ENCODE results near the gene COL25A1.
A peak's percentile ranks its signal among the peaks of the same experiment; 100 is the strongest.
"Not testable (repeated sequence)": the region's sequence is repeated elsewhere in the genome, so short reads cannot be mapped to it uniquely, and the experiment has no call there.

COL25A1 gene

DNA sequence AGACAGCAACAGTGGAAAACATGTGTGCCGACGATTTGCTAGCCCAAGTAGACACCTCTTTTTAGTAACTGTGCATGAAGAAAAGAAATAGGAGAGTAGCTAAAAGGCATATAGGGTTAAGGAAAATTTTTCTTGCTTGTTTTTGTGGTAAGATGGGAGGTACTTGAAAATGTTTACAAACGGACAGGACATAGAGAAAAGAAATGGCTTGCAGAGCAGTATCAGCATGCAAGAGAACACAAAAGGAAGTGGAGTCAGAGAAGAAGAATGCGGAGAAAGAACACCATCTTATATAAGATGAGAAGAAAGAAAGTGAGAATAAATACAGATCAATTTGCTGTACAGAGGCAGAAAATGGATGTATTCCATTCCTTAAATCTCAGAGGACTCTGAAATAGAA, 275.9 kb downstream of the COL25A1 start:
- no peak for DNase-seq (ENCODE audit: low read depth, low spot score)
- H3K27ac ChIP-seq: no peak overlapping the region

- H3K27ac ChIP-seq: no peak overlapping the region
- DNase-seq (ENCODE audit: low read depth, low spot score): no peak
Measured at GRCh38 chr4:109025471-109026076, 276.9 kb downstream of the COL25A1 start.

- DNase-seq (ENCODE audit: low read depth, low spot score): no peak
- H3K27ac ChIP-seq: no peak overlapping the region
Measured at GRCh38 chr4:109022961-109023360, 279.5 kb downstream of the COL25A1 start.

DNA sequence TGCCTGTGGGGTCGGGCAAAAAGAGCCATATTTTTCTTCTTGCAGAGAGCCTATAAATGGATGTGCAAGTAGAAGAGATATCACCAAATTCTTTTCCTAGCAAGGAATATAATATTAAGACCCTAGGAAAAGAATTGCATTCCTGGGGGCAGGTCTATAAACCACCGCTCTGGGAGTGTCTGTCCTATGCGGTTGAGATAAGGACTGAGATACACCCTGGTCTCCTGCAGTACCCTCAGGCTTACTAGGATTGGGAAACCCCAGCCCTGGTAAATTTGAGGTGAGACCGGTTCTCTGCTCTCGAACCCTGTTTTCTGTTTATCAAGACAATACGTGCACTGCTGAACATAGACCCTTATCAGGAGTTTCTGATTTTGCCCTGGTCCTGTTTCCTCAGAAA, 280.8 kb downstream of the COL25A1 start:
- not testable (repeated sequence) for DNase-seq (ENCODE audit: low read depth, low spot score); H3K27ac ChIP-seq

DNA sequence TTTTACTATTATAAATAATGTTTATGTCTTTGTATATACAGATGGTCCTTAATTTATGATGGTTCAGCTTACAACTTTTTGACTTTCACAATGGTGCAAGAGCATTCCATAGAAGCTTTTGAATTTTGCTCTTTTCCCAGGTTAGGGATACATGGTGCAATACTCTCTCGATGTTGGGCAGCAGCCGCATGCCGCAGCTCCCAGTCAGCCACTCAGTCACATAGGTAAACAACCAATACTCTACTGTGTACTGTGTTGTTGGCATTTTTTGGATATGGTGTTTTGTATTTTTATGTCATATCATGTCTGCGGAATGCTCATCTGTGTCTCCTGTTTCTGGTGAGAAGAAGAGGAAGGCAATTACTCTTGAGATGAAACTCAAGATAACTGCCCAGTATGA, 281.6 kb downstream of the COL25A1 start:
- no peak for DNase-seq (ENCODE audit: low read depth, low spot score)
- H3K27ac ChIP-seq: no peak overlapping the region

DNA sequence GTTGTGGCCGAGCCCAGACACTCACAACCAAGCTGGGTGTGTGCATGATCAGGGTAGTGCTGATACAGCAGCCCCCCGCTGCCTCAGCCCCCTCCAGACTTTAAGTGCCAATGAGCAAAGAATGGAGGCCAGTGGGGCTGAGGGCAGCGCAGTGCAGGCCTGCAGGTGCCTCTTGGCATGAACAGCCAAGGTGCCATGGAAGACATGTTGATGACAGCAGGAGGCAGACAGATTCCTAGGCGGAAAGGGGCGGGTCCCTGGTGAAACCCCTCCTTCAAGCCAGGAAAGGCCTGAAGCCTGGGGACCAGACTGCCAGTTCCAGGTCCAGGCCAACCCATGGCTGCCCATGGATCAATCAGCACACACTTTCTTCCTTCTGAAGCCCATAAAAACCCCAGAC, 286.3 kb downstream of the COL25A1 start:
- no peak for DNase-seq (ENCODE audit: low read depth, low spot score)

GRCh38 chr4:109015413-109015810, 287.0 kb downstream of the COL25A1 start:
- no peak overlapping the region for H3K27ac ChIP-seq
- DNase-seq (ENCODE audit: low read depth, low spot score): no peak

More for the DNA sequence above, 286.3 kb downstream of the COL25A1 start:
- H3K27ac ChIP-seq: no peak overlapping the region

DNA sequence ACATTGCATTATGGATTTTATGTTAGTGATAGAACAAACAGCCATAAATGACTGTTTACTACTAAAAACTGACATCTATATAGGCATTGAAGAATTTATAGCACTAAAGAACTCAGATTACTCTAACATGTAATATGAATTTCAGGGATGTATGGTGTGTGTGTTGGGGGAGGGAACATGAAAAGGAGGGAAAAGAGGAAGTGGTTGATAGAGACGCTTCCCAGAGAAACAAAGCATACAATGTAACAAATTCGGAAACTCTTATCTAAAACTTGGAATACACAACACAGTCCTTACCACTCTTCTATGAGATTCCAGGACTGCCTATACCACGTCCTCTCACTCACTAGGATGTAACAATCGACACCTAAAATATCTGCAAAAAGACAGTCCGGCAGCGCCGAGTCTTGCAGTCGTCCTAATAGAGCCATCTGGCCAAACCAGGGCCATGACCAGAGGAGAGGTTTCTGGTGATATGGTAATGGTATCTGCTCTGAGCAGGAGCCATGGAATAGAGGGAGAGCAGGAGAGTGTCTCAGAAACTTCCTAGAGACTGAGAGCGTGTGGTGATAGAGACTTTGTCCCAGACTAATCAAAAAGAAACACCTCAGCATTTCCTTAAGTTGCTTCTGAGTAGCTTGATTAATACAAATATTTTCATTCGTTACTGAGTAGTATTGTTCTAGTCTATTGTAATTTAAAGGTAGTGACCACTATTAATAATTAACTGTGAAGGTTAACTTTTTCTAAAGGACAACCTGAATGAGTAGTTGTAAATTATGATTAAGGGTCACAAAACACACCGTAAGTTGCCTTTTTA, 287.7 kb downstream of the COL25A1 start:
- no peak overlapping the region for H3K27ac ChIP-seq
- no peak for DNase-seq (ENCODE audit: low read depth, low spot score)

DNA sequence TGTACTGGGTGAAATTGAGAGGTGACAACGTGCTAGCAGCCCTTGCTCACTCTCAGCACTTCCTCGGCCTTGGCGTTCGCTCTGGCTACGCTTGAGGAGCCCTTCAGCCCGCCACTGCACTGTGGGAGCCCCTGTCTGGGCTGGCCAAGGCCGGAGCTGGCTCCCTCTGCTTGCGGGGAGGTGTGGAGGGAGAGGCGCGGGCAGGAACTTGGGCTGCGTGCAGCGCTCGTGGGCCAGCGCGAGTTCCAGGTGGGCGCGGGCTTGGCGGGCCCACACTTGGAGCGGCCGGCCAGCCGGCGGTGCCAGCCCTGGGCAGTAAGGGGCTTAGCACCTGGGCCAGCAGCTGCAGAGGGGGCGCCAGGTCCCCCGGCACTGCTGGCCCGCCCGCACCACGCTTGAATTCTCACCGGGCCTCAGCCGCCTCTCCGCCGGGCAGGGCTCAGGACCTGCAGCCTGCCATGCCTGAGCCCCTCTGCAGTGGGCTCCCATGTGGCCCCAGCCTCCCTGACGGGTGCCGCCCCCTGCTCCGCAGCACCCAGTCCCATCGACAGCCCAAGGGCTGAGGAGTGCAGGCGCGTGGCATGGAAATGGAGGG, 290.1 kb downstream of the COL25A1 start:
- H3K27ac ChIP-seq: no peak overlapping the region
- no peak for DNase-seq (ENCODE audit: low read depth, low spot score)

DNA sequence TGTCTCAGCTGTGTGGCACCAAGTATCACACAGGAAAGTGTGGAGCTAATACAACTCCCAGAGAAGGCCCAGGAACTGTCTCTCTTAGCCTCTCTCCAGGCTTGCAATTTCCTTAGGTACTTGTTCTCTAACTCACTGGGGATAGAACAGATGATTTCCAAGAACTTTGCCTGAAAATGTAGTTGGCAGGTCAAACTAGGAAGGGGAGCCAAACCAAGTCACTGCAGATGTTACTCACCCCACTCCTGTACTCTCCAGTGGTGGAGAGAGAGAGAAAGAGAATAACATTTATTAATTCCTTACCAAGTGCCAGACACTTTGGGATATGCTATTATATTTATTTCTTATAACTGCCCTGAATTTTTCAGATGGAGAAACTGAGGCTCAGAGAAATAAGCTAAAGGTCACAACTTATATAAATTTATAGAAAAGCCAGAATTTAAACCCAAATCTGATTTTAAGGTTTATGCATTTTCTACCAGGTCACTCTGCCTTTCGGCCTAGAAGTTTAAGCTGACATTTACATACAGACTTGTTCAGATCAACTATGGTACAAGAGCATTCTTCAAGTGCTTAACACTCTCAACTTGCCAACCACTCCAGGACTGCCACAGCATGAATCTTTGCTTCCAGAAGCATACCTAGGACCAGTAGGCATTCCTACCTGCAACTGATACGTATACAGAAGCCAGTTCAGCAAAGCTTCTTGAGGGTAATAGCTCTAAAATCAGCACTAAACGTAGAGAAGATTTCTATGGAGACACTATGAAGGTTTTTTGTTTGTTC, 291.0 kb downstream of the COL25A1 start:
- DNase-seq (ENCODE audit: low read depth, low spot score): no peak
- no peak overlapping the region for H3K27ac ChIP-seq

DNA sequence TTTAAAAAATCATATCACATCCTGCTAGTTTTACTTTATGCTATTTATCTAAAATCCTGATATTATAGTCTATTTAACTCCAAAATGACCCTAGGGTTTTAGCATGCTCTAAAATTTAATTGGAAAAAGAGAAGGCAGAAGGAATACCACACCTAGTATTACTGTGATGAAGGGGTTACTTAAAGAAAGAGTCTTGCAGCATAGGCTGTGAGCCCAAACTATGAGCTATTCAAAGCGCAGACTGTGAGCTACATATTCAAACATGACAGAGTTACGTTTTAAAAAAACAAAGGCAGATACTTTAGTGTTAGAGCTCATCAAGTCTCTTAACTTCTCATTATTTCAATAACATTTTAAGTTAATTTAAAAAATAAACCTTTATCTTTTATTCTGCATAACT, 291.9 kb downstream of the COL25A1 start:
- no peak for DNase-seq (ENCODE audit: low read depth, low spot score)
- H3K27ac ChIP-seq: no peak overlapping the region

- peak; percentile 72 for DNase-seq (ENCODE audit: low read depth, low spot score)
- H3K27ac ChIP-seq: peak overlapping the region; percentile 7
Measured at GRCh38 chr4:109009909-109010308, 292.5 kb downstream of the COL25A1 start.

DNA sequence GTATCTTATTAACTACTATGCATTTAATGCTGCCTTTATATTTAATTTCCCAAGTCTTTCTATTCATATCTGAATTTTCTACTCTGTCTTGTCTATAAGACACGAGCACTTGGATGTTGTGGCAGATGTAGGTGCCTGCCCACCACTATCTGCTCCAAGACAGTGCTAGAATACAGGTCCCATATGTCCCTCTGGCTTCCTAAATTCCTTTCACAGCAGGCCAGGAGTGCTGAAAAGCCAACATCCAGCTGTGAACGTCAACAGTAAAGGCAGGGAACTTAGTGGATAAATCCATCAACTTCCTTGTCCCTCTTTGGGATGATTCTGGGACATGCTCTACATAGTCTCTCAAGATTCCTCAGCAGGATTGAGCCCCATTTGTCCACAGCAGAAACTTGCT, 294.5 kb downstream of the COL25A1 start:
- DNase-seq (ENCODE audit: low read depth, low spot score): no peak

DNA sequence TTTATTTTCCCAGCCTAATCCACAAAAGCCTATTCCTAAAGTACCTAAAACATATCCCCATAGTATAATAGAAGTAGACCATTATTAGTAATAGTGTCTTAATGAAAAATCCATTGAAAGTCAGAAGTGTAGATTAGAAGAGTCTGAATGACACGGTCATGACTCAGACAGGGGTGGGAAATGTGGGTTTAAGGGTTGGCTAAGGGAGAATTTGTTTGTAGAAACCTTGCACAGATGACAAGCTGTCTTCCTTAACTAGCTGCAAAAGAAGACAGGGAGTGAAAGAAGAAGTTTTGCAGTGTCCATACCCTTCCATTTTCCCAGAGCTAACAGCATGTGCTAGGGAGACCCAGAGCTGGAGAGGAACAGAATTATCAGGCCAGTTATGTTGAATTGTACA, 296.9 kb downstream of the COL25A1 start:
- H3K27ac ChIP-seq: no peak overlapping the region
- DNase-seq (ENCODE audit: low read depth, low spot score): peak; percentile 37

More for the DNA sequence above, 294.5 kb downstream of the COL25A1 start:
- no peak overlapping the region for H3K27ac ChIP-seq

- no peak for DNase-seq (ENCODE audit: low read depth, low spot score)
- H3K27ac ChIP-seq: no peak overlapping the region
Measured at GRCh38 chr4:109004418-109004817, 298.0 kb downstream of the COL25A1 start.

GRCh38 chr4:109003964-109004363, 298.5 kb downstream of the COL25A1 start:
- DNase-seq (ENCODE audit: low read depth, low spot score): no peak

GRCh38 chr4:108991551-108992328, 310.7 kb downstream of the COL25A1 start:
- DNase-seq (ENCODE audit: low read depth, low spot score): no peak
- no peak overlapping the region for H3K27ac ChIP-seq

More at GRCh38 chr4:109003964-109004363, 298.5 kb downstream of the COL25A1 start:
- no peak overlapping the region for H3K27ac ChIP-seq

DNA sequence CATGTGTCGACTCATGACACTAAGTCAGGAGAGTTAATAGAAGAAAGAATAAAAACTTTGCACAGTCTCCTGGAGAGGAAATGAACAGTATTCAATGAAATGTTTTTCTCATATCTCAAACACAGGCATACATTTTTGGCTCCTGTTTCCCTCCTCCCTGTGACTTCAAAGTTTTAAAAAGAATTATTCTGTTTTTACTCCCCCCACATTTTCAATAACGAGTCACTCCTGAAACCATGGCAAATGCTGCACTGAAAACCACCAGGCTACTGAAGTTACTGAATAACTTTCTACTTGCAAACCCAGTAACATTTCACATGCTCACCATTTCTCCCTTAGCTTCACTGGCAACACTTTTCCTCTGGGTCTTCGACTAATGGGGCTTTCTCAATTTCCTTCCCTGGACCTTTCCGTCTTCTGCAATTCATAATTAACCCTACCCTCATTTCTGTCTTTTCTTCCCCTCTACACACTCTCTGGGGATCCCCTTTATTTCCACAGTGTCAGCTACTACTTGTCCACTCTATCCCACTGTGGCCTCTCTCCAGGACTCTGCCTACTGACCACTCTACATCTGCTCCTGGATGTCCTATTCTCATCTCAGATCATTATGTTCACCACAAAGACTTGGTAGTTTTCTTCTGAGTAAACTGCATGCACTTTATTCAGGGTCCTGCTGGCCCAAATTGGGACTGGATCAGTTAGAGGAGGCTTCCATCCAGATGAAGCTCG, 313.8 kb downstream of the COL25A1 start:
- DNase-seq (ENCODE audit: low read depth, low spot score): no peak

DNA sequence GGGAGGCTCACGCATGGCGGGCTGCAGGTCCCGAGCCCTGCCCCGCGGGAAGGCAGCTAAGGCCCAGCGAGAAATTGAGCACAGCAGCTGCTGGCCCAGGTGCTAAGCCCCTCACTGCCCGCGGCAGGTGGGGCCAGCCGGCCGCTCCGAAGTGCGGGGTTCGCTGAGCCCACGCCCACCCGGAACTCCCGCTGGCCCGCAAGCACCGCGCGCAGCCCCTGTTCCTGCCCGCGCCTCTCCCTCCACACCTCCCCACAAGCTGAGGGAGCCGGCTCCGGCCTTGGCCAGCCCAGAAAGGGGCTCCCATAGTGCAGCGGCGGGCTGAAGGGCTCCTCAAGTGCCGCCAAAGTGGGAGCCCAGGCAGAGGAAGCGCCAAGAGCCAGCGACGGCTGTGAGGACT, 318.0 kb downstream of the COL25A1 start:
- not testable (repeated sequence) for H3K27ac ChIP-seq; DNase-seq (ENCODE audit: low read depth, low spot score)

More for the DNA sequence above, 313.8 kb downstream of the COL25A1 start:
- no peak overlapping the region for H3K27ac ChIP-seq
